Fibroblast of lung (primary cell): ENCODE measurements around the gene MAPKAP1. TPM values are rescaled to one million over a fixed set of nuclear protein-coding genes. Genes with fewer than 3 reads are reported as not detected.

Experiments used
- DNase-seq, 2 donors: peaks; one replicate each; pipeline versions ENCODE4 v3.0.0 to v3.0.0-alpha.2; 2010; ENCODE audit warnings: low read depth in 2 of 2
- H2AFZ ChIP-seq: 2 replicates; pipeline ENCODE4 v1.5.1; 2012; ENCODE audit warnings: low read length, control low read depth, inconsistent platforms
- H3K27ac ChIP-seq: 2 replicates; pipeline ENCODE4 v1.5.1; 2011; ENCODE audit warnings: low read length, control low read depth; ENCODE audit not compliant: insufficient read depth
- H3K27me3 ChIP-seq: 2 replicates; pipeline ENCODE4 v1.5.1; 2011; ENCODE audit warnings: mild to moderate bottlenecking, low read length; ENCODE audit not compliant: control insufficient read depth, insufficient read depth
- H3K36me3 ChIP-seq: 2 replicates; pipeline ENCODE4 v1.5.1; 2011; ENCODE audit warnings: low read length; ENCODE audit not compliant: control insufficient read depth, insufficient read depth
- H3K4me1 ChIP-seq: 2 replicates; pipeline ENCODE4 v1.5.1; 2011; ENCODE audit warnings: low read length; ENCODE audit not compliant: control insufficient read depth, insufficient read depth; ENCODE audit errors: extremely low read depth
- H3K4me2 ChIP-seq: 2 replicates; pipeline ENCODE4 v1.5.1; 2011; ENCODE audit warnings: low read length, control low read depth; ENCODE audit not compliant: insufficient read depth; ENCODE audit errors: extremely low read depth
- H3K4me3 ChIP-seq, 4 experiments: fragments of 200-600 bp in 1 of 4; sonication (generic) in 1 of 4; replicated peaks in 1 of 4; 2 replicates each; pipeline ENCODE4 v1.5.1; 2011 to 2016; ENCODE audit warnings: low read length in 4 of 4, low read depth in 3 of 4, mild to moderate bottlenecking in 3 of 4, control low read depth in 2 of 4, inconsistent platforms in 1 of 4, mixed read lengths in 1 of 4; ENCODE audit not compliant: insufficient read depth in 1 of 4; ENCODE audit errors: control extremely low read depth in 1 of 4
- H3K79me2 ChIP-seq: 2 replicates; pipeline ENCODE4 v1.5.1; 2012; ENCODE audit warnings: mild to moderate bottlenecking, low read length, inconsistent platforms; ENCODE audit not compliant: control insufficient read depth, insufficient read depth
- H3K9ac ChIP-seq: 2 replicates; pipeline ENCODE4 v1.5.1; 2011; ENCODE audit warnings: mild to moderate bottlenecking, low read length, control low read depth; ENCODE audit not compliant: insufficient read depth
- H3K9me3 ChIP-seq: 2 replicates; pipeline ENCODE4 v1.5.1; 2012; ENCODE audit warnings: low read depth, low read length; ENCODE audit not compliant: control insufficient read depth, insufficient read depth
- H4K20me1 ChIP-seq: 2 replicates; pipeline ENCODE4 v1.5.1; 2011; ENCODE audit warnings: low read length; ENCODE audit not compliant: control insufficient read depth, insufficient read depth; ENCODE audit errors: extremely low read depth
- EZH2 ChIP-seq: IDR thresholded peaks from 2 replicates; pipeline ENCODE4 v1.5.1; 2012; ENCODE audit warnings: low read length, control low read depth, mild to moderate bottlenecking; ENCODE audit errors: missing control alignments
- polyA plus RNA-seq, 2 donors: library from polyadenylated mRNA; depleted of rRNA in 1 of 2; stranded (reverse) in 1 of 2; unstranded in 1 of 2; fragments of >200 nt; gene quantifications; 2 replicates each; pipeline ENCODE4 v1.2.1, GENCODE V29; 2011 to 2012; ENCODE audit warnings: missing spikeins in 1 of 2
- total RNA-seq: library from RNA; depleted of rRNA; stranded (reverse); fragments of >200 nt; gene quantifications from 2 replicates; pipeline ENCODE4 v1.2.1, GENCODE V29; 2014
- TF ChIP-seq, protein P1 (sequence below), 2 donors: IDR thresholded peaks in 1 of 2; conservative IDR thresholded peaks in 1 of 2; 1 replicate in 1 of 2; 2 replicates in 1 of 2; pipeline ENCODE4 v1.5.1; 2011 to 2012; ENCODE audit warnings: low read length in 2 of 2, control low read depth in 1 of 2, inconsistent platforms in 1 of 2, low read depth in 1 of 2, mild to moderate bottlenecking in 1 of 2

MAPKAP1 gene
- total and polyA plus RNA-seq, 2 donors (not counting 1 experiment from before 2014, with no cell fraction given) = 63.7 to 127 TPM

GRCh38 chr9:125486576-125486975 is 220.4 kb downstream of the MAPKAP1 start:
- Histone ChIP-seq H3K9ac (no peak overlapping the region), H3K79me2 (no peaks in the 10 kb centered on the region), H3K4me3 (no peak overlapping the region), H3K4me2 (no peak overlapping the region), H3K4me1 (peaks cover 17% of the 10 kb centered on the region), H4K20me1 (no peaks in the 10 kb centered on the region), H2AFZ (no peak overlapping the region), H3K36me3 (no peaks in the 10 kb centered on the region), H3K27ac (no peak overlapping the region), H3K27me3 (no peaks in the 10 kb centered on the region), H3K9me3 (no peaks in the 10 kb centered on the region)
- DNase-seq = peak in 1 of 2 donors; percentile 47
- TF ChIP-seq, protein P1, sequence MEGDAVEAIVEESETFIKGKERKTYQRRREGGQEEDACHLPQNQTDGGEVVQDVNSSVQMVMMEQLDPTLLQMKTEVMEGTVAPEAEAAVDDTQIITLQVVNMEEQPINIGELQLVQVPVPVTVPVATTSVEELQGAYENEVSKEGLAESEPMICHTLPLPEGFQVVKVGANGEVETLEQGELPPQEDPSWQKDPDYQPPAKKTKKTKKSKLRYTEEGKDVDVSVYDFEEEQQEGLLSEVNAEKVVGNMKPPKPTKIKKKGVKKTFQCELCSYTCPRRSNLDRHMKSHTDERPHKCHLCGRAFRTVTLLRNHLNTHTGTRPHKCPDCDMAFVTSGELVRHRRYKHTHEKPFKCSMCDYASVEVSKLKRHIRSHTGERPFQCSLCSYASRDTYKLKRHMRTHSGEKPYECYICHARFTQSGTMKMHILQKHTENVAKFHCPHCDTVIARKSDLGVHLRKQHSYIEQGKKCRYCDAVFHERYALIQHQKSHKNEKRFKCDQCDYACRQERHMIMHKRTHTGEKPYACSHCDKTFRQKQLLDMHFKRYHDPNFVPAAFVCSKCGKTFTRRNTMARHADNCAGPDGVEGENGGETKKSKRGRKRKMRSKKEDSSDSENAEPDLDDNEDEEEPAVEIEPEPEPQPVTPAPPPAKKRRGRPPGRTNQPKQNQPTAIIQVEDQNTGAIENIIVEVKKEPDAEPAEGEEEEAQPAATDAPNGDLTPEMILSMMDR (conservative IDR thresholded peaks at IDR 0.05 in 1 of 2, IDR thresholded peaks at IDR 0.05 in 1 of 2; ENCODE audit: low read depth in 1 of 2, low read length in 2 of 2) = no peak
- no peak for TF ChIP-seq EZH2

DNA sequence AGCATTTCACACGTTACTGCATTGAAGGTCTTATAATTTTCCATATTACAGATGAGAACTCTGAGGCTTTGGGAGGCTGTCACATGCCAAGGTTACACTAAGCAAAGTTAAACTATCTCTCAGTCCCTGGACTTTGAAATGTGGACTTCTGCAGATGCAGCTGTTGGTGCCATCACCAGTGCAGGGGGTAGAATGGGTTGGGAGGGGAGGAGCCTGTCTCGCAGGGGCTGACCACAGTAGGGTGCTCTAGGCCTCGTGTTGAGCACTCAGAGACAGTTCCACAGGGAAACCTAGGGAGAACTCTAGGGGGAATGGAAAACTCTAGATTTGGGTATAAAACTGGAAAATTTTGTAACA is 220.9 kb downstream of the MAPKAP1 start:
- no peak for DNase-seq
- H3K9ac ChIP-seq = no peak overlapping the region
- H3K36me3 ChIP-seq = no peaks in the 10 kb centered on the region
- H3K79me2 ChIP-seq = no peaks in the 10 kb centered on the region
- no peak overlapping the region for H2AFZ ChIP-seq
- no peak overlapping the region for H3K4me3 ChIP-seq
- H3K4me2 ChIP-seq = no peak overlapping the region
- H3K4me1 ChIP-seq = peaks cover 17% of the 10 kb centered on the region
- H3K9me3 ChIP-seq = no peaks in the 10 kb centered on the region
- no peaks in the 10 kb centered on the region for H3K27me3 ChIP-seq
- H3K27ac ChIP-seq = no peak overlapping the region
- no peak for TF ChIP-seq EZH2
- TF ChIP-seq, protein P1 (conservative IDR thresholded peaks at IDR 0.05 in 1 of 2, IDR thresholded peaks at IDR 0.05 in 1 of 2; ENCODE audit: low read depth in 1 of 2, low read length in 2 of 2) = no peak
- no peaks in the 10 kb centered on the region for H4K20me1 ChIP-seq

DNA sequence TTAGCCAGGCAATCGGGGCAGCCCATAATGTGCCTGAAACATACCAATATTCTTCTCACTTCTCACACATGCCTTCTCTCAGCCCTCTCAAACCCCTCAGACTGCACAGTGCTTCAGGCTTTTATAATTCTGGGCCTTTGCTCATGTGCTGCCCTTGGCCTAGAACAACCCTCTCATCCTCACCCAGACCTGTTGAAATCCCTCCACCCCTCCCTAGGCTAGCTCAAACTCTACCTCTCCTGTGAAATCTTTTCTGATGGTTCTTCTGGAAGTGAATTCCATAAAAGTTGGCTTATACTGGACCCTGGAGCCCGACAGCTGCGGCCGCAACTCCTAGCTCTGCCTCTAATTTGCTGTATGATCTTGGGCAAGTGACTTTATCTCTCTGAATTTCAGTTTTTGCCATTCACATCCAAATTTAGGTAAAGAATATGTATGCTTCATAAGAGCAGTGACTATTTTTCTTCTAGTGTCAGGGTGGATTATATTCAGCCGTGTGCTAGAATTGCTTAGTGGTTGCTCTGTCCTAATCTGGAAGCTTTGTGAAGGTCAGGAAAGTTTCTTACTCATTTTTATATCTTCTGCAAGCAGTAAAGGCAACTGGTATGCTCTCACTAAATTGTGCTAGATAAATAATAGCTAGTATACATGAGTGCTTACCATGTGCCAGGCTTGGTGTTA is 221.4 kb downstream of the MAPKAP1 start:
- Histone ChIP-seq H3K9me3 (no peaks in the 10 kb centered on the region), H3K4me3 (no peak overlapping the region), H3K79me2 (no peaks in the 10 kb centered on the region), H3K27me3 (no peaks in the 10 kb centered on the region), H4K20me1 (no peaks in the 10 kb centered on the region), H3K36me3 (no peaks in the 10 kb centered on the region), H3K27ac (peak overlapping the region; percentile 69), H3K9ac (no peak overlapping the region), H3K4me1 (peaks cover 17% of the 10 kb centered on the region), H3K4me2 (no peak overlapping the region), H2AFZ (no peak overlapping the region)
- DNase-seq = no peak
- TF ChIP-seq, protein P1 (conservative IDR thresholded peaks at IDR 0.05 in 1 of 2, IDR thresholded peaks at IDR 0.05 in 1 of 2; ENCODE audit: low read depth in 1 of 2, low read length in 2 of 2) = no peak
- no peak for TF ChIP-seq EZH2
